HG02973 (cell line): ENCODE measurements around the gene PTDSS2.
"Not testable (repeated sequence)": the region's sequence is repeated elsewhere in the genome, so short reads cannot be mapped to it uniquely, and the experiment has no call there.

ENCODE experiments used
- ATAC-seq: cut with Tn5 transposase; IDR thresholded peaks from one replicate; pipeline ENCODE4 v1.9.1; 2021; ENCODE audit warnings: moderate library complexity; ENCODE audit not compliant: unreplicated experiment

The PTDSS2 gene

DNA sequence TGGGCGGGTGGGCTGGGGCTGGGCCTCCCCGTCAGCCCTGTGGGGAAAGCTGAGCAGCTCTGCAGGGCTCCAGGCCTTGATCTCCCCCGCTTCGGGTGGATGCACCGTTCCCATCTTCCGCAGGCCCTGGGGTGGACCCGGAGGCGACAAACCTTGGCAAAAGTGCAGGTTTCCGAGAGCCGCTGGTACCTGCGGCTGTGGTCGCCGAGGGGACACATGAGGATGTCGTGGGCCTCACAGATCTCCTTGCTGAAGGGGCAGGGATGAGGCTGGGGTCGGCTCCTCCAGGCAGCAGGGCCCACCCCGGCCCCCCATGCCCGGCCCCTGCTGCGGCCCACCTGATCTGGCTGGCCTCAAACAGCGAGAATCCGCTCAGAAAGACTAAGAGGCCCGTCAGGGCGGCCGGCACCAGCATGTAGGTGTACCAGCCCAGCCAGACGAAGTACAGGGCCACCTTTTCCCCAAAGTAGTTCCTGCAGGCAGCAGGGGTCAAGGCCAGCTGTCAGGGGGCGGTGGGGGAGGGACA is 20.1 kb upstream of the PTDSS2 start:
- no peak for ATAC-seq

- ATAC-seq = no peak
Observed at GRCh38 chr11:431921-432320, 18.2 kb upstream of the PTDSS2 start.

GRCh38 chr11:432501-433100 is 17.5 kb upstream of the PTDSS2 start:
- no peak for ATAC-seq

DNA sequence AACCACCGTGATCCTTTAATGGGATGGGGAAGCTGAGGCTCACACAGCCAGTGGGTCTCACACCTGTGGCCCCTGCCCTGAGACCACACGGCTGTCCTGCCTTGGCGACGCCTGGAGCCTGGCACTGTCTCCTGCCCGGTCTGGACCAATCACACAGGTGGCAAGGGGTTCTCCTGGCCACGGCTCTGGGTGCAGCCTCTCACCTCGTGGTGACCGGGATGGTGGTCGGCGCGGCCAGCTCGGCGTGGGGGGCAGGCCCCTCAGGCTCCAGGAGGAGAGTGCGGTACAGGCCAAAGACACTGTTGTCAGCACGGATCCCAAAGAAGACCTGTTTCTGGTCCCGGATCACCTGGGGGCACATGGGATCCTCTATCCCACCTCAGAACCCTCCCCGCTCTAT is 17.0 kb upstream of the PTDSS2 start:
- no peak for ATAC-seq

GRCh38 chr11:433641-434040 is 16.4 kb upstream of the PTDSS2 start:
- ATAC-seq = no peak

- ATAC-seq = no peak
Observed at GRCh38 chr11:434496-434895, 15.6 kb upstream of the PTDSS2 start.

DNA sequence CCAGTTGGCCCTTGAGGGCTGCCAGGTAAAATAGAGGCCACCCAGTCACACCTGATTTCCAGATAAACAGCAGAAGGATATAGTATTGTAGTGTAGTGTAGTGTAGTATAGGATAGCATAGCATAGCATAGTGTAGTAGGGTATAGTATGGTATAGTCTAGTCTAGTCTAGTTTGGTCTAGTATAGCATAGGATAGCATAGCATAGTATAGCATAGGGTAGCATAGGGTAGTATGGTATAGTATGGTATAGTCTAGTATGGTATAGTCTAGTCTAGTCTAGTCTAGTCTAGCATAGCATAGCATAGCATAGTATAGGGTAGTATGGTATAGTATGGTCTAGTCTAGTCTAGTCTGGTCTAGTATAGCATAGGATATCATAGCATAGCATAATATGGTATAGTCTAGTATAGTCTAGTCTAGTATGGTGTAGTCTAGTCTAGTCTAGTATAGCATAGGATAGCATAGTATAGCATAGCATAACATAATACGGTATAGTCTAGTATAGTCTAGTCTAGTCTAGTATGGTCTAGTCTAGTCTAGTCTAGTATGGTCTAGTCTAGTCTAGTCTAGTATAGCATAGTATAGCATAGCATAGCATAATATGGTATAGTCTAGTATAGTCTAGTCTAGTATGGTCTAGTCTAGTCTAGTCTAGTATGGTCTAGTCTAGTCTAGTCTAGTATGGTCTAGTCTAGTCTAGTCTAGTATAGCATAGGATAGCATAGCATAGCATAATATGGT is 14.9 kb upstream of the PTDSS2 start:
- not testable (repeated sequence) for ATAC-seq

GRCh38 chr11:437228-437870 is 12.7 kb upstream of the PTDSS2 start:
- no peak for ATAC-seq

- no peak for ATAC-seq
Observed at GRCh38 chr11:438101-438844, 11.8 kb upstream of the PTDSS2 start.

DNA sequence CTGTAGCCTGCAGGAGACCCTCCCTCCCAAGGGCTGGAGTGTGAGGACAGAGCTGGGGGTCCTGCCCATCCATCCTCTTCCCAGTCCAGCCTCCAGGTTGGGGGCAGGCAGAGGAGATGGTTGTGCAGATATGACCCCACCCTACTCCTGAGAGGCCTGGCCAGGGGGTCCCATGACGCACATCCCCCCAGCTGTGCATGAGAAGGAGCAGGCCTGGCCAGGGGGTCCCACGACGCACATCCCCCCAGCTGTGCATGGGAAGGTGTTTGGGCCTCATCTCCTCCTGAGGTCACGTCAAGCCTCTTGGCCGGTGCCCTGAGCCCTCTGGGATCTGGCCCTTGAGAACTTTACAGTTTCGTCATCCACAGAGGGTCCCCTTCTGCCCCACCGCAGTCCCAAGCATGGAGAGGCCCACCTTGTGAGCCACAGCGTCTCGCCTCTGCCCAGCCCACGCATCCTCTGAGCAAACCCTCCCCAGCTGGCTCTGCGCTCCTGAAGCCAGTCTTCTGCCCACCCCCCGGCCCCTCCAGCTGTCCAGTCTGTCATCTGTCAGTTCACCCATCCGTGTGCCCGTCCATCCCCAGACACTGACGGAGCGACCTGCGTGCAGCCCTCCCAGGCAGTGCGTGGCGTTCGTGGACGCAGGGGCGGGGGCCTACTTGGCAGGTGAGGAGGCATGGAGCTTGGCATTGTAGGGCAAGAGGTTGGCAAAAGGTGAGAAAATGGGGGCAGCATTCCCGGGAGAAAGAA is 10.6 kb upstream of the PTDSS2 start:
- ATAC-seq = no peak

GRCh38 chr11:440065-441042 is 9.7 kb upstream of the PTDSS2 start:
- ATAC-seq = no peak

DNA sequence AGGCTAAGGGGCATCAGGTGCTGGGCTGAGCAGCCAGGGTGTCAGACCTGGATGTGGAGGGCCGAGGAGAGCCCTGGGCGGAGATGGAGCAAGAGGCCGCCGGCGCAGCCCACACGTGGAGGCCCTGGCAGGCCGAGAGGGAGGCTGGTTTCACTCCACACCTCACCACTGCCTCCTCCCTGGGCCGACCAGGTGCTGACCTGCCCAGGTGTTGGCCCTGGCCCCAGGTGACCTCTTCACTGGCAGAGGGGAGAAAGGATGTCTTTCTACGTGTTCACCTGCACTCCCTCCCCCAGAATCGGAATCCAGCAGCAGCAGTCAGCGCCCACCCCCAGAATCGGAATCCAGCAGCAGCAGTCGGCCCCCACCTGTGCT is 9.0 kb upstream of the PTDSS2 start:
- no peak for ATAC-seq

- no peak for ATAC-seq
Observed at GRCh38 chr11:441418-442274, 8.4 kb upstream of the PTDSS2 start, which contains the start of gene ANO9. Gene ANO9, minus strand, starts transcription at chr11:442011. Its CDS starts 85 bp downstream, at chr11:441926.

DNA sequence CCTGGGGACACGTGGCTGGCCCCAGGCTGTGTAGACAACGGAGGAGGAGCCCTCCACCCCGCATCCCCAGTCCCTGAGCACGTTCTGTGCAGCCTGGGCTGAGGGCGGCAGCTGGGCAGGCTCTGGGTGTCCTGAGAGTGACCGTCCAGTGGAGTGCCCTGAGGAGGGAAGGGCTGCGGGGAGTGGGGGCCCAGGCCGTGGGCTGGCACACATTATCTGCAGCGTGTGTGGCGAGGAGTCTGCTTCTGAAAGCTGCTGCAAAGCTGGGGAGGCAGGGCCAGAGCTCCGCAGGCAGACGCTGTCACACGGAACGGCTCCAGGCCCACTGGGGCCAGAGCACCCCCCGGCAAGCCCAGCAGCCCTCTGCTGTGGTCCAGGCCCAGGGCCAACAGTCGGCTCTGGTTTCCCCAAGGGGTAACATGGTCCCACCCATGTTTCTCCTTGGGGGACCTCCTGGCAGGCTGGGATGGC is 7.4 kb upstream of the PTDSS2 start:
- ATAC-seq = no peak

GRCh38 chr11:443542-444199 is 6.4 kb upstream of the PTDSS2 start:
- no peak for ATAC-seq

DNA sequence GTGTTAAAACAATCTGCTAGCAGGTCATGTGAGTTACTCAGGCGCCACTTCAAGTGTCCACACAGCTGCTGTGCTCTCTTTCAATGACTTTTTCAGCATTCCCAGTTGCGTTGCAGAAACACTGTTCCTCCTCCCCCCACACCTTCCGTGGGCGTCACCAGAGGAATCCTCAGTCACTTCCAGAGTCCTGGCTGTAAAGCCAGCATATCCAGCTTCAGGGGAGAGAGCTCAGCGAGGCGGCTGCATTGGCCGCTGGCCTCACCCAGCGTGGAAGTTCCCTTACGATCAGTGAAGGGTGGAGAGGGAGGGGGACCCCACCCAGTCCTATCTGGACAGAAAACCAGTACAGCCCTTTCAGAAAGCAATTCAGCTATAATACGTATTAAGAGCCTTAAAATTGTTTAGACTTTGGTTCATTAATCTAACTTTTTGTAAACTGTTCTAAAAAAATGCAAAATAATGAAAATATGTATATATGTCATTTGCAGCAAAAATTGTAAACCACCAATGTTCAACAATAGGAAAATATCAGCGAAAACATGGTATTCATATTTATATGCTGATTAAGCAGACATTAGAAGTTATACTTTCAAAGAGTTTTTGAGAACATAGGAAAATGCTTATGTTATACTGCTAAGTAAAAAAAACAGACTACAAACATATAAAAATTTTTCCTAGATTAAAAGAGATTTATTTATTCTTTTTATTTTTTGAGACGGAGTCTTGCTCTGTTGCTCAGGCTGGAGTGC is 5.5 kb upstream of the PTDSS2 start:
- ATAC-seq = no peak
